T47D (cell line): ENCODE data around the gene MRGPRG.

Source experiments
- DNase-seq, 2 experiments: peaks; one replicate each; pipeline versions ENCODE4 v3.0.0 to v3.0.0-alpha.2; 2011 to 2012; ENCODE audit warnings: low read depth in 1 of 2, low spot score in 1 of 2
- JUND ChIP-seq: IDR thresholded peaks from 2 replicates; pipeline ENCODE4 v1.6.1; 2012; ENCODE audit warnings: low read depth
- in situ Hi-C: cut with HindIII; loops from 2 replicates; pipeline ENCODE4 v1.10.0; 2016; ENCODE audit warnings: low sequenced_read_pairs, low pct_unique_long_range_greater_than_20kb

The MRGPRG gene

DNA sequence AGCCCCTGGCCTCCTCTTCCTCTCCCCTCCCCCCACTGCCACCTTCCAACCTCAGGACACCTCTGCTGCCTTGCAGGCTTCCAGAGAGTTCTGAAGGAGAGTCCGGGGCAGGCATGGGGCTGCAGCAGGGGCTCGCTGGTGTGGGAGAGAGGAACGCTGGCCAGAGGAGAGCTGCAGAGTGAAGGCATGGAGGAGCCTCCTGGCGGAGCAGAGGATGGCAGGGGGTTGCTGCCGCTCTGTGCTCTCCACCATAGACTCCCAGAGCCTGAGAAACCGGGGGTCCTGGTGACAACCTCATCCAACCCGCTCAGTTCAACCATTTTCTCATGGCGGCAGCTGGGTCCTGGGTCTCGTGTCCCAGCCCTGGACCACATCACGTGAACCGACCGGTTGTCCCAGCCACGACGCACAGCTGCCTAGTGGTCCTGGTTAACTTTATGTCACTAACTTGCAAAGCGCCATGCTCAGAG lies 17.5 kb downstream of the MRGPRG start:
- TF ChIP-seq JUND = no peak
- no peak for DNase-seq
- in situ Hi-C loops = no loop called here

- DNase-seq = no peak
- in situ Hi-C loops = no loop called here
These were observed 18.1 kb downstream of the MRGPRG start for GRCh38 chr11:3200388-3201111.

DNA sequence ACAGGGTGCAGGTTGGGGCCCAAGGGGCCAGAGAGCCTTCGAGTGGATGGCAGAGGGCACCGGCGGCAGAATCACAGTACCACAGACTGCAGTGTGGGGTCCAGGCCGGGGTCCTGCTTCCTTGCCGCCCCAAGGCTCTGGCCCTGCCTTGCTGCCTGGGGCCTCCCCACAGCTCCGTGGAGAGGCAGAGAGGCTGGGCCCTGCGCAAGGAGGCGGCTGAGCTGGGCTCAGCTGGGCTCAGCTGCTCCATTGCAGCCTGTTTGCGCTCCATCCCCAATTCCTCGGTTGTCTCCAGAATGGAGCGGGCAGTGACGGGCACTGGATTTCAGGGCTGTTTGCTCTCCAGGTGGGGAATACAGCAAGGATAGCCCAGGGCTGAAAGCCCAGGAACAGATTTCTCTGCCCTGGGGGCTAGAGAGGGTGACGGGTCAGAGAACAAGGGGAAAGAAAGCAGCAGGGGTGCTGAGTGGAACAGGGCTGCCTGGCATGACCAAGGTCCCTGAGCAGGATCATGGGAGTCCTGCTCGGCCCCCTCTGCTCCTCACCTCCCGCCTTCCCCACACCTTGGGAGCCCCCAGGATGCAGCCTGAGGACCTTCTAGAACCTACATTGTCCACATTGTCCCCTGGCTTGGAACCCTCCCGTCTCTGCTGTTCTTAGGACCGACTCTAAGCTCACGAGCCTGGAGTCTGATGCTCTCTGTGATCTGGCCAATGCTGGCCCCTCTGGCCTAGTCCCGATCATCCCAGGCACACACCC lies 18.9 kb downstream of the MRGPRG start:
- no peak for DNase-seq
- TF ChIP-seq JUND = no peak
- in situ Hi-C loops = no loop called here

More at GRCh38 chr11:3200388-3201111, 18.1 kb downstream of the MRGPRG start:
- no peak for TF ChIP-seq JUND

DNA sequence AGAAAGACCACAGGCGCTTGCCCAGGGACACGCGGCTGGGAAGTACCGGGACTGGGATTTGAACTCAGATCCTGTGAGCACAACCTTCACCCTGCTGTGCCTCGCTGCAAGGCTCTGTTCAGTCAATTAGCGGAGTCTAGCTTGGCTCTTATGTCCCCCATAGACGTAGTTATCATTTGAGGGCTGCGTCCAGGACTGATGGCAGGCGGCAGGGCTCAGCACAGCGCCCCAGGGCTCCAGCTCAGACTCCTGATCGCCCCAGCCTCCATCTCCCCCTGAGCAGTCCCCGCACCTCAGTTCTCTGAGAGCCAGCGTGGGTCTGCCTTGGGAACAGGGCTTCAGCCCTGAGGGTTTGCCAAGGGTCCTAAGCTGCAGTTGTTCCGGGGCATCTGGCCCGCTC lies 19.8 kb downstream of the MRGPRG start:
- DNase-seq = no peak
- in situ Hi-C loops = no loop called here
- no peak for TF ChIP-seq JUND

GRCh38 chr11:3197878-3198528 lies 20.6 kb downstream of the MRGPRG start:
- in situ Hi-C loops = no loop called here
- no peak for TF ChIP-seq JUND
- DNase-seq = no peak

DNA sequence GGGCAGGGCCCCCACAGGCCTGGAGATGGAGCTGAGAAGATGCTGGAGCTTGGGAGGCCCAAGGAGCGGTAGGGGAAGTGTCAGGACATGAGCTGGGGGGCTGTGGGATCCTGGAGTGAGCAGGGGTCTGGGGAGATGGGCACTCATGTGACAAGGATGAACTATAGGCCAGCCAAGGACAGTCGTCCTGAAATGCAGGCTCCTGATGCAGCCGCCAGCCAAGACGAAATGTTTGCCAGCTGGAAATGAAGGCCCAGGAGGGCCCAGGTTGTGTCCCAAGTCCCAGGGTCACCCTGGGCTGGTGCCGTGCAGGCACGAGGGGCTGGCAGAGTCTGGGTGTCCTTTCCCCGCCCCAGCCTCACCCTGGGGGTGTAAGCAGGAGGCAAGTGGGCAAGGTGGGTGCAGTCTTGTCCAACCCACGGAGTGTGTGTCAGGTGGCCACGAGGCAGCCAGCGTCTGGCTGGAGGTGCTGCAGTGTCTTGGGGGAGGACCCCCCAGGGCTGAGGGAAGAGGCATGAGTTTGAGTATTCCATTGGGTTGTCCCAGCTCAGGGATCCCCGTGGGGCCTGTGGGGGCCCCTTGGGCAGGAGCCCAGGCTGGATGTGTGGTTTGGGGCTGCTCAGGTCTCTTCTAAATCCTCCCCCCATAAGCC lies 21.4 kb downstream of the MRGPRG start:
- in situ Hi-C loops = no loop called here
- TF ChIP-seq JUND = no peak
- no peak for DNase-seq

- TF ChIP-seq JUND = no peak
- DNase-seq = no peak
- in situ Hi-C loops = no loop called here
These were observed 22.2 kb downstream of the MRGPRG start for GRCh38 chr11:3196161-3197043.

DNA sequence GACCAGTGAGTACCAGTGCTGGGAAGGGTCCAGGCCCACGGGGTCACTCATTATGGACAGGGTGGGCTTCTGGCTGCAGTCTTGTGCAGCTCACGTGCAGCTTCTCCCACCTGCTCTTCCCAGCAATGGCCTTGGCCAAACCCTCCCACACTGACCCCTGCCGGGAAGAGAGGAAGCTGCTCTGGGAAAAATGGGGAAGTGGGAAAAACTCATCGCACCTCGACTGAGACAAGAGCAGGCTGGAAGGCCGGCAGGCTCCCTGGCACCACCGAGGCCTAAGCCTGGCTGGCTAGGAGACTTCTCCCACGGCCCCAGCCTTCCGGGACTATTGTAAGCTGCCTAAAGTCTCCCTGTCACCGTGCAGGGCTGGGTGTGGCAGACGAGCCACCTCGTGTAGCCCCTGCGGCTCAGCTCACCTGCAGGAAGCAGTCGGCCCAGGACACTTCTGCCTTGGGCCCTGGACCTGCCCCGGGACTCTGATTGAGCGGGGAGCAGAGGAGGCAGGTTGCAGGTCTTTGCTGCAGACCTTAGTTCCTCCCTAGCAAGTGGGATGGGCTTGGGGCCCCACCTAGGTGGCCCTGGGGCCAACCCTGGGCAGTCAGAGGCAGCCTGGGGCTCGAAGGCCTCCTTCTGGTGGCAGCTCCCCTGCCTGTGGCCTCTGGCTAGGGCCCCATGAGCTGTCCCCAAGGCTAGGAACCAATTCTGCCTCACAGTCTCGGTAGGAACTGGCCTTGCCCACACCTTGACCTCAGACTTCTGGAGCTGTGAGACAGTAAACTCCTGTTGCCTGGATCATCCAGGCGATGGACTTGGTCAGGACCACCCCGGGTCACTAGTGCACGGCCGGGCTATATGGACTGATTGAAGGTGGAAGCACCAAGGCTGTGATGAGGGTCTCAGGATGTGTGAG lies 23.1 kb downstream of the MRGPRG start:
- no peak for TF ChIP-seq JUND
- peak in 1 of 2 experiments; percentile 28 for DNase-seq
- in situ Hi-C loops = no loop called here

DNA sequence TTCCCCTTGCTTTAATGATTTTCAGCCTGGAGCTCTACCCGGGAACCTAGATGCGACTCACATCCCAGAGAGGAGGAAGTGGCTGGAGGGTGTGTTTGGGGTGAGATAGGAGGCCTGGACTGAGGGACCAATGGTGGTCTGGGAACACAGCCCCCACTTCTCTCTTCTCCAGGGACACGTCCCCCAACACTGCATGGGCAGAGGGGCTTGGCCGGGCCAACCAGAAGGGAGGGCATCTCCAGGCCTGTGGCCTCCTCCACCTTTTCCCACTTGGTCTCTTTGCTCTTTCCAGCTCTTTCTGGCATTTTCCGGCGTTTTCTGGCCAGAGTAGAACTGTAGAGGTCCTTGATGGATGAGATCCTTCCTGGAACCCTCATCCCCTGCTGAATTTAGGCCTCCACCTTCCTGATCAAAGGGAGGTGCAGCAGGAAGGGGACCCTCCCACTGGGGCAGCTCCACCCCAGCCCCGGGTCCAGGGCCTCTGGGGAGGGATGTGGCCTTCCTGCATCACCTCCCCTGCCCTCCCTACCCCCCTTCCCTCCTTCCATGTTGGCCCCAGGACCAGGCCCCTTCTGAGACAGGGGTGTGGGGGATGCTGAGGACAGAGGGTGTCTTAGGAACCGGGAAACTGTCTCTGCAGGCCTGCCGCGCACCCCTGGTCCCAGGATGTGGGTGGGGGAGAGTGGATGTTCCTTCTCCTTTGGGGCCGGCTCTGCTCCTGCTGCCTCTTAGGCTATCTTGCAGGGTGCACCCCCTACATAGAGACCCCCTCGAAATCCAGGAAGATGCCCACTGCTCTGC lies 24.4 kb downstream of the MRGPRG start:
- no peak for TF ChIP-seq JUND
- DNase-seq = no peak
- in situ Hi-C loops = no loop called here

- in situ Hi-C loops = no loop called here
- TF ChIP-seq JUND = no peak
- no peak for DNase-seq
These were observed 25.1 kb downstream of the MRGPRG start for GRCh38 chr11:3193373-3194015.
